COLO668 (cell line): ENCODE measurements around the gene GUCY1A2.
"Not testable (repeated sequence)": the region's sequence is repeated elsewhere in the genome, so short reads cannot be mapped to it uniquely, and the experiment has no call there.

Source experiments
- DNase-seq: peaks from one replicate; lab custom pipeline; 2025; ENCODE audit not compliant: unreplicated experiment; lab: John Stamatoyannopoulos, UW

The GUCY1A2 gene

DNA sequence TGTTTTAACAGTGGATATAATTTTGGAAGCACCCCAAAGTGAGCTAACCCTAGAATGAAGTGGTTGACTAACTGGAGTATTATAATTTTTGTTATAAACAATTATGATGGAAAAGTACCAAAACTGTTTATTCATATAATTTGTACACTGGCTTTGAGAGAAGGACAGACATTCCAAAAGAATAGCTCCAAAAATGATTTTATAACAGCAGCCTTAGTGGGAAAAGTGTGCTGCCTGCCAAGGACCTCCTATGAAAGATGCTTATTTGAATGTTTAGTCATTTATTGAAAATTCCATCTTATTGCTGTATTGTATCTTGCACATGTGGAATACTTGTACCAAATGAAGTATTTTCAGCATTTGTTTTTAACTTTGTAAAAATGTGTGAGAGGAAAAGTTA is 169.8 kb downstream of the GUCY1A2 start:
- DNase-seq, result no peak

DNA sequence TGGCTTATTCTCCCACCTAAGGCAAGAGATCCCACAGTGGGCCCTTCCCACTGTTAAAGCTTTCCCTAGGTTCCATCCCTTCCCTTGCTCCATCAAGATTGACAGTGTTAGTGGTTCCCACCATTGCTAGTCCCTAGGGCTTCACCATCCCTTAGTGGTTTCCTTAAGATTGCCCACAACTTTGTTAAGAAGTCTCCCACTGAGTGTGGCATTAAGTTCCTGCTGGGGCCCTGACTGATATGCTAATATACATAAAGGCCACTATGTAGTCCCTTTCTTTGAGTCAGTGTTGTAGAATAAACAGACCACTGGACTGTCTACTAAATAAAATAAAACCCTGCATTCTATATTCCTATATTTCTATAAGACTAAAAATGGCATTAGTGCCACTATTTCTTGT is 176.1 kb downstream of the GUCY1A2 start:
- DNase-seq, result no peak

DNA sequence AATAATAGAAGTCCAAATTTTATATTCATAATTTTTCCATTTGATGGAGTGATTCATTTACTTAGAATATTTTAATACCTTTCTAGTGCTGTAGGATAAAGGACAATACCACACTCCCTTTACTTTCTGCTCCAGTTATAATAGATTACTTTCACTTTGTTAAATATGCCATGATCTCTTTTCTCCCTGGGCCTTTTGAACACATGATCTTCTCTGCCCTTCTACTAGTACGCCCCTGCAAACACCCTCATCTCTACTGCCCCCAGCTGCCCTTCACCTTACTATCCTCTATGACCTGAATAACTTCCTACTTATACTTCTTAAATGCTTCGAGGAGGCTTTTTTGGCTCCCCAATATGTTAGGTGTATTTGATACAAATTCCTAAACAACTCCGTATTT is 177.3 kb downstream of the GUCY1A2 start:
- no peak for DNase-seq

DNA sequence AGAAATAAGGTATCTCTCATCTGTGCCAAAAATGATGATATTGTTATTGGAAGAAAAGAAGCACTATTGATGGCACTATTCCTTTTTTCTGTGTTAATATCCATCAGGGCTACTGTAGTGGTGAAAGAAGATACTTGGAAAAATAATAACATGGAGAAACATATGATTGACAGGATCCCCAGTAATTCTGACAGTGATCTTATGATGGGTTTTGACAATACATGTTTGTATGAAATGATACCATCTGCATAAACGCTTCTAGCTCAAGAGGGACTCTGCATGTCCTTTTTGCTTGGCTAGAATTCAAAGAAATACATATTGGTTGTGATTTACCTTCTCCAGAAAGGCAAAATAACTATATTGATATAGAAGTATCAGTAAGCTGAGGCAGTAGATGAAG is 178.1 kb downstream of the GUCY1A2 start:
- no peak for DNase-seq

DNA sequence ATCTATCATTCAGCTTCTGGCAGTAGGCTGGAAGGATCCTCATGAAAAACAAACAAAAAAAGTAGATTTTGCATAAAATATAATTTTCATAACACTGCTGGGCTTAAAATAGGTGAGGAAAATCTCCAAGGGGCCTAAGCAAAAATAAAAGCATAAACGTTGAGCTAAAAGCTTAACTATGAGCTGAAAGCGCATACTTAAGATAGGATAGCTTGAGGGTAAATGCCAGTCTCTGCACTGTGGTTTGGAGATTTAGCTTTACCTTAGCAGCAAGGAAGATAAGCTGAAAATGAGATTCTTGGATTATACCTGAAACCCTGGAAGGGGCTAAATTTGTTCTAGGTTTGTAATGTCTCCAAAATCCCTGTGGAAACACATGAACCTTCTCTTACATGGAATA is 183.7 kb downstream of the GUCY1A2 start:
- DNase-seq, result no peak

DNA sequence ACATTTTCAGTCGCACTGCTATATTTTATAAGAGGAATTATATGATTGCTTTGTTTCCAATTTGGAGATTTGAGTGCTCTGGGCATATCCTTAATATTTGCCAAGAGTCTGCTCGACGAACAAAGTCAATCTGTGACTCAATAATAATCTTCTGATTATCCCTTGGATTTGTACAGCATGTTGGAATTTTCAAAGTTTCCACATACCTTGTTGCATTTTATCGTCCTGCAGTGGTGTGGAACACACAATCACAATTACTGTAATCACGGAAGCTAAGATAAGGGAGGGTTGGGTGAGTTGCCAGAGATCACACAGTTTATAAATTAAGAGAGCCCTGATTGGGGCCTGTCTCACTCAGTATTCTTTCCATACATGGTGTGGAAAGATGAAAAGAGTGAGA is 189.3 kb downstream of the GUCY1A2 start:
- DNase-seq, result no peak

DNA sequence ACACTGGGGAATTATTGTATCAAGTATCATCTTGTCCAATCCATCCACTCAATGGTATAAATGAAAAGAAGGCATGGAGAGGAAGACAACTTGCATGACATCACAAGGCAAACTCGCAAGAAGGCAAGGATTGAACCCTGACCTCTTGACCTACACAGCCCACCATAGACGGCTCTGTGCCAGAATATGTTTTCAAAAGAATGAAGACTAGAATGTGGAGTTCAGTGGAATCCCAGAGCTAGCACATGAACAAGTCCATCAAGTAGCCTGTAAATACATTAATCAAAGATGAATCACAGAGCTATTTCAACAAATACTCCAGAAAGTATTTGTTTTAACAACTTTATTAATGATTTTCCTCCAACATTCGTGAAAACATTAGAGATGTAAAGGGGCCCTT is 189.7 kb downstream of the GUCY1A2 start:
- DNase-seq, result no peak

DNA sequence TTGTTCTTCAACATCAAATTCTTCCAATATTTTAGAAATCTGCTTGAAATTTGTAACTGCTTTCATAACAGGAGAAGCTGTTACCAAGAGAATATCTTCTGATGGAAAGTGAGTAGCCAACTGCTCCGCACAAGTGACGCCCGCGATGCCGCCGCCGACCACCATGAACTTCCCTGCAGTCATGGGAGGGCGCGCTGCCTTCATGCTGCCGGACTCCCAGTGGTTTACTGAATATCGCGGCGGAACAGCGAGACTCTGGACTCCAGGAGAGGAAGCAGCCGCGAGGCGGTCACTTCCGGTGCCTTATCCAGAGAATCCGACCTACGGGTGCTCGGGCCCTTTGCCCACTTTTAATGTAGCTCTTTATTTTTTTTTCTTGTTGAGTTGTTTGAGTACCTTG is 190.6 kb downstream of the GUCY1A2 start:
- no peak for DNase-seq

DNA sequence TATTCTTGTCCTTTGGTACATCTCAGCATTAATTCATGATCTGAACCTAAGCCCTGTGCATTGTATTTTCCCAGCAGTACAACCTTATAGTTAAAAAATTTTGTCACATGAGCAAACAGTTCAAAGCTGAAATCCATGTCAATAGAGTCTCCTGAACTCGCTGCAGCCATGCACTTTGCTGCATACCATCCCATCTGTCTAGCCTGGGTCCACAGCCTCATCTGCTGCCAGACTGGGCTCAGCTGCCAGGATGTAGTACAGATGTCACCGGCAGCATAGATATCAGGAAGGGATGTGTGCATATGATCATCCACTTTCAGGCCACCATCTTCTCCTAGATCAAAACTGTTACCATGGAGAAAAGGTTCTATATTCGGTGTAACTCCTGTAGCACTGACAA is 191.7 kb downstream of the GUCY1A2 start:
- DNase-seq, result not testable (repeated sequence)

DNA sequence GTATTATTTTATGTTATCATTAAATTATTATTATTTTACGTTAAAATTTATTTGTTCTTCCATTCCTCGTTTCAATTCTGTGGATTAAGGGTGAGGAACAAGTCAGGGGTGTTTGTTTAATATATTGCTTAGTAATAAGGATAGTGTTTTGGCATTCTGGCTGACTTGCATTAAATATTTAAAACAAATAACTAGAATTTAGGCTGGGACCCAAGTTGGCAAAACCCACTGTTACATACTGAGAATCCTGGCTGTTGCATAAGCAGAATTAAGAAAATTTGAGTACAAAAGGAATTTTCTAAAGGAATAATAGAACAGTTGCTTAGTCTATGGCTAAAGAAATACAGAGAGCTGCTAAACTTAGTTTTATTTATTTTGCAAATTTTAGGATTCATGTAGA is 196.4 kb downstream of the GUCY1A2 start:
- no peak for DNase-seq

DNA sequence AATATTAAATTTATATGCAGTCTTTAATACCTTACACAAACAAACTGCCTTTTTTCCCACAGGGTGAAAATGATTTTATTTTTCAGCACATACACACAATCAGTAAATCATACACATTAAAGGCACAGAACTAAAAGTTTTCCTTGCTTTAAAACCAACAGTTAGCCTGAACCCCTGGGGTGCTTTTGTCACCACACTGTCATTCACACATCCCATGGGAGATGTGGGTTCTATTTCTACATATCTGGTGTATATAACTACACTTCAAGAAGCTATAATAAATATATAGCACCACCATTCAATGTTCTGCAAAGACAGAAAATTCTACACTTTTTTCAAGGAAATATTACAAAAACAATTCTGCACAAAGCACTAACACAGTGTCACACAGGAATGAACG is 197.0 kb downstream of the GUCY1A2 start:
- DNase-seq, result no peak

DNA sequence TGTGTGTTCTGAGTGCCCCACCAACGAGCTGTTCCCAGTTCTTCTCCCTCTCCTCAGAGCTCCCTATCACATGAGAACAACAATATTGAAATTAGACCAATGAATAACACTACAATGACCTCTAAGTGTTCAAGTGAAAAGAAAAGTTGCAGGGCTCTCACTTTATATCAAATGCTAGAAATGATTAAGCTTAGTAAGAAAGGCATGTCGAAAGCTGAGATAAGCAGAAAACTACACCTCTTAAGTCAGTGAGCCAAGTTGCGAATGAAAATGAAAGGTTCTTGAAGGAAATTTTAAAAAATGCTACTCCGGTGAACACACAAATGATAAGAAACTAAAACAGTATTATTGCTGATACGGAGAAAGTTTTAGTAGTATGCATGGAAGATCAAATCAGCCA is 199.8 kb downstream of the GUCY1A2 start:
- no peak for DNase-seq

DNA sequence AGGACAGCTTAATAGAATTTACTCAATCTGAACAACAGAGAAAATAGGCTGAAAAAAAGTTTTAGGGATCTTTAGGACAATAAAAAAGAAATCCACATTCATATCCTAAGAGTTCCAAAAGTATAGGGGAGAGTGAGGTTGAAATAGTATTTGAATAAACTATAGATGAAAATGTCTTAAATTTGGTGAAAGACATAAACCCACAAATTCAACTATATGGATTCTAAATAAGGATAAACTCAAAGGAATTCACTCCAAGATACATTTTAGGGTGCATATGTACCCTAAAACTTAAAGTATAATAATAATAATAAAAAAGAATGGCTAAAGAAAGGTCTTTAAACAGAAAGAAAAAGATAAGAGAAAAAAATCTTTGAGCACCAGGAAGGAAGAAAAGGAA is 203.1 kb downstream of the GUCY1A2 start:
- no peak for DNase-seq

DNA sequence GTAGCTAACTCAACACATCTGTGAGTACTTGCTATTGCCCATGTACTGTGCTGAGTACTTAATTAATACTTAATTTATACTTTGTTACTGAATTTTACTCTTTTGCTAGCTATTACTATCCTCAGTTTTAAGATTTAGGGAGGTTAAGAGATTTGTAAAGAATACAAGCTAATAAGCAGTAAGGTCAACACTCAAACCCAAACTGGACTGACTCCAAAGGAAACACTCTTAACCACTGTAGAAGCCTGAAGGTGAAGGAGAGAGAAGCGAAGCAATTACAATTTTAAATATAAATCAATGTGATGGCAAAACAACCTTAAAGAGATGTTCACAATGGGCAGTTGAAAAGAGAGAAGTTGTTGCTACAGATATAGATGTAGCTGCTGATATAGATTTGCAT is 204.5 kb downstream of the GUCY1A2 start:
- no peak for DNase-seq

DNA sequence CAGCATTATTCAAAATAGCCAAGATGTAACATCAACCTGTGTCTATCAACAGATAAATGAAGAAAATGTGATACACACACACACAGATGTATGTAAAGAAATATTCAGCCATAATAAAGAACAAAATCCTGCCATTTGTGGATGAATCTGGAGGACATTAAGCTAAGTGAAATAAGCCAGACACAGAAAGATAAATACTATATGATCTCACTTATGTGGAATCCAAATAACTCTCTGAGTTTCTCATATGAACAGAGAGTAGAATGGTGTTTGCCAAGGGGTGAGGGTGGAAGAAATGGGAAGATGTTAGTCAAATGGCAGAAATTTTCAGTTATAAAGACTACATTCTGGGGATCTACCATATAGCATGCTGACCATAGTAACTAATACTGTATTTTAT is 224.2 kb downstream of the GUCY1A2 start:
- DNase-seq, result no peak

DNA sequence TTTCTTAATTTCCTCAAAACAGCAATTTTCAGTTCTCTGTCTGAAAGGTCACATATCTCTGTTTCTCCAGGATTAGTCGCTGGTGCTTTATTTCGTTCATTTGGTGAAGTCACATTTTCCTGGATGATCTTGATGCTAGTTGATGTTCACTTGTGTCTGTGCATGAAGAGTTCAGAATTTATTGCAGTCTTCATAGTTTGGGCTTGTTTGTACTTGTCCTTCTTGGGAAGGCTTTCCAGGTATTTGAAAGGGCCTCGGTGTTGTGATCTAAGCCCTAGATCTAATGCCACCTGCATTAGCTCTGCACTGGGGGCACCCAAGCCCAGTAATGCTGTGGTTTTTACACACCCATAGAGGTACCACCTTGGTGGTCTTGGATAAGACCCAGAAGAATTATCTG is 228.9 kb downstream of the GUCY1A2 start:
- DNase-seq, result no peak

DNA sequence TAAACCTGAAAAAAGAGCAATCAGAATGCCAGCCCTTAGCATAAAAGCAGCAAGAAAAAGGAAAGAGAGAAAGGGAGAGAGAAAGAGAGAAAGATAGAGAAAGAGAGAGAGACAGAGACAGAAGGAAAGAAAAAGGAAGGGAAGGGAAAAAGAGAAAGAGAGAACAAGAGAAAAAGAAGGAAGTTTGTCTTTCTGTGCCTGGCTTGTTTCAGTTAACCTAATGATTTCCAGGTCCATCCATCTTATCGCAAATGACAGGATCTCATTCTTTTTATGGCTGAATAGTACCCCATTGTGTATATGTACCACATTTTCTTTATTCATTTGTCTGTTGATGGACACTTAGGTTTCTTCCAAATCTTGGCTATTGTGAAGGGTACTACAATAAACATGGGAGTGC is 230.8 kb downstream of the GUCY1A2 start:
- no peak for DNase-seq

DNA sequence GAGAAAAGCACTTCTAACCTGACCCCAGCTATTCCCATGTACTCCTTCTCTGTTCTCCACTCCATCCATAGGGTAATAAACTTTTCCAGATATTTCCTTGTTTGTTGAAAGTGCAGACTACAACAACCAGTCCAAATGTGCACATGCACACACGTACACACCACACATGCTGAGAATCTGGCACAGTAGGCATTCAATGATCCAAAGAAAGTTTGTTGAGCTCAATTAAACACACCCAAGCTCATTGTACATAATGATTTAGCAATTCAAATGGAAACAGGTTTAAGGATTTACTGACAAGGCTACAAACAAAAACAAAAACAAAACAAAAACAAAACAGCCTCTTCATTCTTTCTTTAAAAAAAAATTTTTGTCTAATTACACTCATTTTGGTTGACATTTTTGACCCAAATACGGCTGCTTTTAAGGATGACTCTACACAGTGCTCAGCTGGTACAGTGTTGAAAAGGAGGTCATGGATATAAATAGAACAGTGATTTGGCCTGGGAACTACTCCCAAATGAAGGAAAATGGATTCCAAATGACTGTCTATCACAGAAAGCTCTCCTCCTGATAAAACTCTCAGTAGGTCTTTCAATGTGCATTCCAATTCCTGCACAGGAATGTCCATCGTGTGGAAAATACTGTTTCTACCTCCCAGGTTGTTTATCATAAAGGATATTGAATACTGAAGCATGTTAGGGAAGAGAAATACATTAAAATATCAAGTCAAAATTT is 232.2 kb downstream of the GUCY1A2 start:
- DNase-seq, result no peak

DNA sequence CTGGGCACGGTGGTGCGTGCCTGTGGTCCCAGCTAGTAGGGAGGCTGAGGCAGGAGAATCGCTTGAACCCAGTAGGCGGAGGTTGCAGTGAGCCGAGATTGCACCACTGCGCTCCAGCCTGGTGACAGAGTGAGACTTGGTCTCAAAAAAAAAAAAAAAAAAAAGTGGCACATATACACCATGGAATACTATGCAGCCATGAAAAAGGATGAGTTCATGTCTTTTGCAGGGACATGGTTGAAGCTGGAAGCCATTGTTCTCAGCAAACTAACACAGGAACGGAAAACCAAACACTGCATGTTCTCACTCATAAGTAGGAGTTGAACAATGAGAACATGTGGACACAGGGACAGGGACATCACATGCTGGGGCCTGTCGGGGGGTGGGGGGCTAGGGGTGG is 241.0 kb downstream of the GUCY1A2 start:
- not testable (repeated sequence) for DNase-seq

DNA sequence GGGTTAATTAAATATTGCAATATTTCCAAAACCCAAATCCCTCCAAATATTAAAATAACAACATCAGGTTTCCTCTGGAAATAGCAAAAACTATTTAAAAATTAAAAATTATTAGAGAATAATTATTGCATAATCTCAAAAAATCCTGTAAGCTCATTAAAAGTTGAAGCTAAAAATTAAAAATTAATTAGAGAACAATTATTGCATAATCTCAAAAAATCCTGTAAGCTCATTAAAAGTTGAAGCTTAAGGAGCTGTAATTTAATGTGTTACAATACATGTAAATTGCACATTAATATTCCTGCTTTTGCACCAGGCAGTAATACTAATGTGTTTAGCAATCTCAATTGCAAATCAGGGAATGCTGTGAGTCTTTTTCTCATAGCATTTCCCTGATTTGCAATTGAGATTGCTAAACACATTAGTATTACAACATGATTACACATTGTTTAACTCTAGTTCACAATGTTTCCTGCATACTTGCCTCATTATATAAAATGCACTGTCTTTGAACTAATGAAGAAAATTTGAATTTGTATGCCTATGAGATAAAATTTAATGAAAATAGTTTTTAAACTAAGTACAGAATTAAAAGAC is 247.7 kb downstream of the GUCY1A2 start:
- no peak for DNase-seq

DNA sequence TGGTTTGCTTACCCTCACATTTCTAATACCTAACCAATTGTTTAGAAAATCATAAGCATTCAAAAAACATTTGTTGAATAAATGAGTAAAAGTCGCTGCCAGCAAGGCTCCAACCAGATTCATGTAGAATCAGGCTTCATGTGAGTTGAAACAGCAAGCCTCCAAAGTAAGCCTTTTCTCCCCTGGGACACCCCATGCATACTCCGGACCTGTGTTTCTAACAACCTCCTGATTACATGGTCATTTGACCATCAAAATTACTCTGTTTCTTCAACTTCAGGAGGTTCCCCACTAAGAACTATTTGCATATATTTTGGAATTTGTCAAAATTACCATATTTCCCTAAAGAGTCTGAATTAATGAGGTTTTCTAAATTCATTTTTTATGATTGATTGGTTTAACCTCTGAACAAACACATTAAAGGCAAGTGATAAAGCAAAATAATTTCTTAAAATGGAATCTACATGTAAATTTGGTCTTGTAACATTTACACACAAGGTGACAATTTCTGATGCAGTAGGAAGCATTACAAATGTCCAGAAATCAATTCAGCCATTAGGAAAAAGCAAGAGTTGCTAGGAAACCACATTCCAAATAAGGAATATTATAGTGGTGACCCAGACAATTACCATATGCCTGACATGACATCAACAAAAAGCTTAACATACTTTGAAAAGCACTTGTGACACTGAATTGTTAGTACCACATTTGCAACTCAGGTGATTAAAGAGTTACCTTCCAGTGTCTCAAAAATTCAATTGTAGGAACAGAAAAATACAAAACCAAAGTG is 252.6 kb downstream of the GUCY1A2 start:
- no peak for DNase-seq

DNA sequence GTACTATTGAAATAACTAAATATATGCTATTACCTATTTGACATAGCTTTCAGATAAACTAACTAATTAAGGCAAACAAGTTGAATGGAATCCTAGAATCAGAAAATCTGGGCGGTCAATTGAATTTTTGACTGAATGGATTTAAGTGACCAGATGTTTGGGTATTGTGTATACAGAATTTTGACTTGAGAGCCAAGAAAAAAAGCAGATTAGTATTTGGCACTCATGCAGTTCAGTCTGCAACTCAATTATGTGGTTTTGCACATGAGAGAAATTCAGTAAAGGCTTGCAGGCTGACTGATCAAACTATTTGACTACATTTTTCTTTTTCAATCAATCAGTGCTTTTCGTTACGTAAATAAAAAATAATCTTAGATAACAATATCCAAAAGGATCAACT is 254.8 kb downstream of the GUCY1A2 start:
- no peak for DNase-seq
